GM03348 (cell line): ENCODE data around the gene OGN.

Source experiments
- DNase-seq: peaks from one replicate; pipeline ENCODE4 v3.0.0; 2012; ENCODE audit warnings: low spot score

OGN gene

GRCh38 chr9:92342825-92343488 lies 61.4 kb downstream of the OGN start:
- peak; percentile 49 for DNase-seq

- DNase-seq = no peak
Measured at GRCh38 chr9:92341578-92341977, 62.8 kb downstream of the OGN start.

GRCh38 chr9:92333282-92333634 lies 71.1 kb downstream of the OGN start:
- DNase-seq = no peak
